Kidney tubule cell (primary cell): ENCODE measurements around the gene LRRC56.
A peak's percentile ranks its signal among the peaks of the same experiment; 100 is the strongest.

Experiments used
- DNase-seq: peaks from one replicate; pipeline ENCODE4 v3.0.0-alpha.2; 2018; ENCODE audit warnings: low spot score

The LRRC56 gene

DNA sequence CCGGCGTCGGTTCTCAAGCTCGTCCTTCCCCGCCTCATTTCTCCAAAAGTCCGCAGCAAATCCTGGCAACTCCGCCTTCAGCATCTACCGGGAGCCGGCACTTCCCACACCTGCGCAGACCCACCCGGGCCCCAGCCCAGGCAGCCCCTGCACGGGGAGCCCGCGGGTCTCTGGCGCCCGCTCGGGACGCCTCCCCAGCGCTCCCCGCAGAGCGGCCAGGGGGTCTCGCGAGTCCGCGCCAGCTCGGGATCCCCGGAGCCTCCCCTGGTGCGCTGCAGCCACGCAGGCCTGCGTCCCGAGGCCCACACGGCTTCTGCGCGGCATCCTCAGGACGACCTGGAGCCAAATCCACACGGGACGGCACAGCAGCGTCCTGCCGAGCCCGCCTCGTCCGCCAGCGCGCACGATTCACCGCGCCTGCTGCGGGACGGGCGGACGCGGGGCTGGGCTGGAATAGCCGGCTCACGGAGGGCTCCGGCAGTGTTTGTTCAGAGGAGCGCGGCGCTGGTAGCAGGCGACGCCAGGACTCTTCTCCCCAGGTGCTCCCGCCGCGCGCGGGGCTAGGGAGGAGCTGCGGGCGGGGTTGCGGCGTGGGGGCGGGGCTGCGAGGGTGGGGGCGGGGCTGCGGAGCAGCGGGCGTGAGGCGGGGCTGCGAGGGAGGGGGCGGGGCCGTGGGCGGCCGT, 38.1 kb downstream of the LRRC56 start:
- peak; percentile 78 for DNase-seq

DNA sequence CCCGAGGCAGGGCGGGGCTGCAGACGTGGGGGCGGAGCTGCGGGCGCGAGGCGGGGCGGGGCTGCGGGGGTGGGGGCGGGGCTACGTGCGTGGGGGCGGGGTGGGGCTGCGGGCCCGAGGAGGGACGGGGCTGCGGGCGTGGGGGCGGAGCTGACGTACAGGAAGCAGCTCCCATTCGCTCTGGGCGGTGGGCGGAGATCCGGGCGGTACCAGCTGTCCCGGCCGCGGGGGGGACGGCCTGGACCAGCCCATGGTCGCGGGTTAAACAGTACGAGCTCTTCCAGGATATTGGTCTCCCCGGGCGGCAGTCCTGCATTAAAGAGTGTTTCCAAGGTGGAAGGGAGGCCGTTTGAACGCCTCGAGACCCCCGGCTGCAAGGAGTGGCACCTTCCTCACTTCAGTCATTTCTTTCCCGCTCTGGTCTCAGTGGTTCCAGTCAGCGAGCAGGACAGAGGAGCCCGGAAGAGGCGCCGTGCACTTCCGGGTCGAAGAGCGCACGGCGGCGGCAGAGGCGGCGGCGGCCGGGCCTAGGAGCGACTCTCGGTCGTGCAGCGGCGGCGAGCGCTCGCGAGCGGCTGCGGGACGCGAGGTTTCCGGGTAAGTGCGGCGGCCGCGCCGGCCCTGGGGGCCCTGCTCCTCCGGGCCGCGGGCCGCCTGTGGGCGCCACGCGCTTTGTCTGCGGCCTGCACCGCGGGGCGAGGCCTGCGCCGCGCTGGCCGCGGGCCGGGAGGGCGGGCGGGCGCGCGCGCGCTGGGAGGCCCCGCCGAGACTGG, 38.9 kb downstream of the LRRC56 start, which contains the start of gene PHRF1:
Gene PHRF1, plus strand, starts transcription at position 475 of the 773 bp plus-strand sequence. CDS start 5,043 bp downstream, outside the sequence.
- DNase-seq, result peak; percentile 94

DNA sequence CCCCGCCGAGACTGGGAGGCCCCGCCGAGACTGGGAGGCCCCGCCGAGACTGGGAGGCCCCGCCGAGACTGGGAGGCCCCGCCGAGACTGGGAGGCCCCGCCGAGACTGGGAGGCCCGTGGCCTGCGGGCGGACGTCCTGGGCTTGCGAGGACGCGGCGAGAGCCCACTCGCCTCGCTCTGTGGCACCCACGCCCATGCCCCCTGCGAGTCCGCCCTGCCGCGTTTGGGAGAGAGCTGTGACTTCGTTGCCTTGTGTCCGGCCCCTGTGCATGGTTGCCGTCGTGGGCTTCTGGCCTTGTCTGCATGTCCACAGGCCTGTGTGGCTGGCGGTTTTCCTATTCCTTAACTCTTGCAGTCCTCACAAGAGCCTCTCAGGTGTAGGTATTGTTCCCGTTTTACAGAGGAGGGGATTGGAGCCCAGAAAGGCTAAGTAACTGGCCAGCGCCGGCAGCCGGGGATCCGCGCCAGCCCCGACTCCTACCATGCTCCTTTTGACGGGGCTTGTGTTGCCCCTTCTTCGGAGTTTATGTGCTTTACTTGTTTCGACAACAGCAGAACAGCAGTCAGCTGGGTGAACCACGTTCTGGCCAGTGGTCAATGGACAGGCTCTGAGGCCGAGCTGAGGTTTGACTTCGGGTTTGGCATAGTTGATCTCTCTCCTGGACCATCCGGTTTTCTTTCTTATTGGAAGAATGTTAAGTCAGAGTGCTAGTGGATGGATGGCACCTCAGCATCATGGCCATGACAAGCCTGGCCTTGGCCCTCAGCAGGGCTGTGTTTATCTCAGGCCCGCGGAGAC, 39.7 kb downstream of the LRRC56 start:
- peak; percentile 10 for DNase-seq

DNA sequence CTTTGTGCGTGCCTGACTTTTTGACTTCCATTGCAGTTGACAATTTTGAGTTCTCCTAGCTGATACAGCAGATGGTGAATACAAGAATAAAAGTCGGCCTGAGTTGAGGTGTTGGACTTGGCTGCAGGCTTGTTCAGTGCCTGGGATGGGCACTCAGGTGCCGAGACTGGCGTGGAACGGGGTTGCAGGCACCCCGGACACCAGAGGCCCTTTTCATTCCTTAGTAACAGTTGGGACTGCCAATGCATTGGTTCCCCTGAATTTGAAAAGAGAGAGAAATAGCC, 40.2 kb downstream of the LRRC56 start:
- DNase-seq, result no peak

DNA sequence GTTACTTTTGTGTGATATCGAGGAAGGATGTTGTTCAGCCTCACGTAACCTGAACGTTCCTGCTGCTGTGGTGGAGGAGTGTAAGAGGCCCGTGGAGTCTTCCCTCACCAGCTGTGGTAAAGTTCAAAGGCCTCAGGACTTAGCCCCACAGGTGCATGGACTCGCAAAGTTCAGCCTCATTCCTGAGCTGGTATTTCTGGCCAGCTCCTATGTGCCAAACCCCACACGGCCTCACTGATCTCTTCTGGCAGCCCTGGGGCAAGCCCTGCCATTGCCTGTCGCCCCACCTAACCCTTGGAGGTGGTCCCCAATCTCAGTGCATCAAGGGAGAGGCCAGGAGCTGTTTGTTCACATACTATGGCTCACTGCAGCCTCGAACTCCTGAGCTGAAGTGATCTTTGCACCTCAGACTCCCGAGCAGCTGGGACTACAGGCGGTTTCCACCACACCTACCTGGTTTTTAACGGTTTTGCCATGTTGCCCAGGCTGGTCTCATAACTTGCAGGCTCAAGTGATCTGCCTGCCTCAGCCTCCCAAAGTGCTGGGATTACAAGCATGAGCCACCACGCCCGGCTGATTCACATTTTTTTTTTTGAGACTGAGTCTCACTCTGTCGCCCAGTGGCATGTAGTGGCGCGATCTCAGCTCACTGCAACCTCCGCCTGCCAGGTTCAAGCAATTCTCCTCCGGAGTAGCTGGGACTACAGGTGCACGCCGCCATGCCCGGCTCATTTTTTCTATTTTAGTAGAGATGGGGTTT, 41.1 kb downstream of the LRRC56 start:
- peak; percentile 43 for DNase-seq

DNA sequence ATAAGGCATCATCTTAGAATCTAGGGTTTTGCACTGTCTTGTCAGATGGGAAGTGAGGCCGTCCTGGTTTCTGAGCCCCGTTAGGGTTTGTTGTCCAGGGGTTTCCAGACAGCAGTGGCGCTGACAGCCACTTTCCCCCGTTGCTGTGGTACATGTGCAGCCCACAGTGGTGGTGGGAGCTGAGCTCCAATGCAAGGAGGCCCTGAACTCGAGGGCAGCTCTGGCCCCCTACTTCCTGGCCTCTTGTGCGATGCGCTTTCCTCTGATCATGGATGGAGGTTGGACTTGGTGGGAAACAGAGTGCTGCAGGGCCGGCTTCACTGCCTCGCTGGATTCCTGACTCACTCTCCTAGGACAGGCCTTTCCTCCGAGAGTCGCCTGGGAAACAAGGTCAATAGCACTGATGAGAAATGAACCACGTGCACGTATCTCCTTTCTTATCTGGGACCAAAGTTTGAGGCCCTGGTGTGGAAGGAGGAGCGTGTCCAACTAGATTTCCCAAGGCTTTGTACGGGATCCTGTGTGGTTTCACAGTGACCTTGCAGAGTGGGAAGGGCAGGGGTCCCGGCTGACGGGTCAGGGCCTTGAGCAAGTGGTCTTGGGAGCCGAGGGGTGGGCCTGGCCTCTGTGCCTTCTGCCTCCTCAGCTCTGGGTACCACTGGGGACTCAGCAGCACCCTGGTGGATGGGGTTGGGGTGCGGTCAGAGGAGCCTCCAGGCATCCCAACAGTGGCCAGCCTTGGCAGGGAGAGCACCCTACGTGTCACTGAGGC, 42.7 kb downstream of the LRRC56 start:
- peak; percentile 53 for DNase-seq

DNA sequence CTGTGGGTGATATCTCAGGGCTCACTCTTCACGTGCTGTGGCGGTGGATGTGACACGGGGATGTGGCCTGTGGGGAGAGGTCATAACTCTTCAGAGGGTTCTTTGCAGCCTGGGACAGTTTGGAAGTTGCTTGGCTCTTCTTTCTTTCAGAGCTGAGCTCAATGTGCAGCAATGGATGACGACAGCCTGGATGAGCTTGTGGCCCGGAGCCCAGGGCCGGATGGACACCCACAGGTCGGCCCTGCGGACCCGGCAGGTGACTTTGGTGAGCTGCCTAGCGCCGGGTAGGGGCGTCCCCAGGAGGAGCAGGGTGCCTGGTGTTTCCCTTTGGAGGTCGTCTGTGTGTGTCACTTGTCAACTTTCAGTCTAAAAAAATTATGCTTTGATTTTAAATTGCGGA, 44.0 kb downstream of the LRRC56 start:
- DNase-seq, result no peak

DNA sequence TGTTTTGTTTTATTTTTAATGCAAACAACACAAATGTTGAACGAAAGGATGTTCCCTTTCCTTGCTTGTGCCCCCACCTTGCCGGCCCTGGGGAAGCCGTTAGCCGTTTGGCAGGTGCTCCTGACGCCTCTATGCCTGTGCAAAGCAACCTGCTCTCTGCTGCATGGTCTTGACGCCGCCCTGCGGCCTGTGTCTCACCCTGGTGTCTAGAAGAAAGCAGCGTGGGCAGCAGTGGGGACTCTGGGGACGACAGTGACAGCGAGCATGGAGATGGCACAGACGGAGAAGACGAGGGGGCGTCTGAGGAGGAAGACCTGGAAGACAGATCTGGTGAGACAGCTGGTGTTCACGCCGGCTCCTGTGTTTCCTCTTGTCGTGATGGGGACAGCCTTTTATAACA, 44.4 kb downstream of the LRRC56 start:
- no peak for DNase-seq

DNA sequence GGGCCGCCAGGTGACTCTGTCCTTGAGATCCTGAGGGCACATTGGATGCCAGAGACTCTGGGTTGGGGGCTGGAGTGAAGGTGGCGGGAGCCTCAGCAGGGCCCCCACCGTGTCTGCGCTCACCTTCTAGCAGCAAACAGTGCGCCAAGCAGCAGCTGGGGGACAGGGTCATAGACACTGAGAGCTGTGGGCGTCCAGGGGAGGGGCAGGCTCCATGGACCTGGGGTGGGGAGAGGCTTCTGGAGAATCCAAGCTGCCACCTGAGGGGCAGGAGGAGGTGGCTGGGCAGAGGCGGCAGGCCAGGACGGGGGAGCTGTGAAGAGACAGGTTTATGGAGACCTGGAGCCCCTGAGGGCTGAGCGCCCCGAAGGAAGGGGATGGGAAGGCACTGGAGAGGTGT, 47.0 kb downstream of the LRRC56 start:
- DNase-seq, result no peak

DNA sequence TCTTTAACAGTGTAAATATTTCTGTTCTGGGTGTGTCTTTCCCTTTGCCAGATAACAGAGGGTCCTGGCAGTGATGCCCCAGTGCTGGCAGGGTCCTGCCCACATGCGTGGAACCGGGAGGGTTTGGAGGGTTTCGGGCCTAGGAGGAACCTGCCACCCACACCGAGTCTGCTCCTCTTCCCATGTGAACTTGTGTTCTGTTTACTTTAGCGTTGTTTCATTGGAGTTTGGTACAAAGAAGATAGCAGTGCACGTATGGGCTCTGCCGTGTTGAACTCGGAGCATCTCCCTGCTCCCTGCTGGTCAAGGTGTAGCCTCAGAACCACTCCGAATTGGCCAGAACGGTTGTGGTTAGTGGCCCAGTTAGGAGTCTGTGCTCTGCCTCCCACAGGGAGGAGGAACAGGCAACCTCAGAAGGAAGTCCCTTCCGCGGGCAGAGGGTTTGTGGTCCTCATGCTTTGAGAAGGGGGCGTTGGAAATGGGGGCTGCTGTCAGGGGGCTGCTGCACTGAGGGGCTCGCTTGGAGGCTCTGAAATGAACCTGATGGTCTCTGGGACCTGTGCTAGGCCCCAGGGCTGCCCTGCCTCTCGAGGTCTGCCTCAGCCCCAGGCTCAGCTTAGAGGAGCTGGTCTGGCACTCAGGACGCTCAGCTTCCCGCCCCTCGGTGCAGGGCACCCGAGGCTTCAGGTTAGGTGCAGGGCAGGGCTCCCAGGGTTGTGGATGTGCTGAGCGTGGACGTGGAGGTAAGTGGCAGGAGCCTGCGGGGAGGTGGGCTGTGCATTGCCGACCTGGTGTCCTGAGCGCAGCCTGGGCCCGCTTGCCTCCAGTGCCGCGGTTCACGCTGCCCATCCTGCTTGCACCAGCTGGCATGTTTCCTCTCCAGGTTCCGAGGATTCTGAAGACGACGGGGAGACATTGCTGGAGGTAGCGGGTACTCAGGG, 49.3 kb downstream of the LRRC56 start:
- no peak for DNase-seq

DNA sequence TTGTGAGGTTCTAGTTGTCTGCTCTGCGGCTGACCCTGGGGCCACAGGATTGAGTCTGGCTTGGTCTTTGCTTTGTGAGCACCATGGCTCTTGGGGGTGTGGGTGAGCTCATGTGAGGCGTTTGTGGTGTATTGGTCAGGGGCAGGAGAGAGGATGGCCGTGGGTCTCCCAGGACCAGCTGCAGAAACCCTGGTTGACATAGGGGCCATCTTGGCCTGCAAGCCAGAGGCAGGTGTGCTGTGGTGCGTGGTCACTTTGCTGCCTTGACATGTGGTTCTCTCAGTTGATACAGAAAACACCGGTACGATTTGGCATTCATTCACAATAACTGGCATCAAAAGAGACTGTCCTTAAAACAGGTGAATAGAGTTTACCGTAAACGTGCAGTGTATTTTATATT, 50.2 kb downstream of the LRRC56 start:
- no peak for DNase-seq

DNA sequence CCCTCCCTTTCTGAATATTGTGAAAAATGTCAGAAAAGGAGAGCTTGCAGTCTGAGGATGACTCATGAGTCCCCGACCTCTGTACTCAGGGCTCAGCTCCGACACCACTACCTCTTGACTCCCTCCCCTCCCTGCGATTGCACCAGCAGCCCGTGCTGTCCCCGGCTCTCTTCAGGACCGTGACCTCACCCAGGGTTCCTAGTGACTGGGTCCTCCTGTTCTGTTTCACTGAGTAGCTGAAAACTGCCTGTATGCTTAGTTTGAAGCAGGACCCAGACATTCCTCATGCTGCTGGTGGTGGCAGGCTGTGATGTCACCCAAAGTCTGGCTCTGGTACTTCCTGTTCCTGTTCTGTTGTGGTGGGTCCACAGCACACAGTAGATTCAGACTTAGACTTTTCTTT, 50.7 kb downstream of the LRRC56 start:
- peak; percentile 91 for DNase-seq

DNA sequence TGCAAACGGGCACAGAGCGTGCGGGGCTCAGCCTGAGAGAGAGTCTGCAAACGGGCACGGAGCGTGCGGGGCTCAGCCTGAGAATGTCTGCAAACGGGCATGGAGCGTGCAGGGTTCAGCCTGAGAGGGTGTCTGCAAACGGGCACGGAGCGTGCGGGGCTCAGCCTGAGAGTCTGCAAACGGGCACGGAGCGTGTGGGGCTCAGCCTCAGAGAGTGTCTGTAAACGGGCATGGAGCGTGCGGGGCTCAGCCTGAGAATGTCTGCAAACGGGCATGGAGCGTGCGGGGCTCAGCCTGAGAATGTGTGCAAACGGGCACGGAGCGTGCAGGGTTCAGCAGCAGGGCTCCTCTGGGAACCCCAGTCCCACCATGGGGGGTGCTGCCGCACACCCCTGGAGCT, 52.5 kb downstream of the LRRC56 start:
- no peak for DNase-seq

DNA sequence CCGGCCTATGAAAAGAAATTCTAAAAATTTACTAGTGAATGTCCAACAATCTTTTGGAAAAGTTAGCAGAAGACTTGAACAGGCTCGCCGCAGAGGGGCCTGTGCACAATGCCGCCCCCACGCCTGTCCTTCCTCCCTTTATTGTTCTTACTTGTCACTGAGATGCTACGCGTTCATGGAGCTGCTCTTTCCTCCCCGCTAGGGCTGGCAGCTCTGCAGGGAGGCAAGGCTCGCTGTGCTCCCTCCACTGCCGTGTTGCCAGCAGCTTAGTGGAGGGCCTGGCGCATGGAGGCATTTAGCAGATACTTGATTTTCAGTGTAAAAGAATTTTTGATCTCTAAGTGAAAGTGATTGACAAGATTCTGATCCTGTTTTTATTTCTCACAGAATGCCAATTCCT, 53.7 kb downstream of the LRRC56 start:
- no peak for DNase-seq

DNA sequence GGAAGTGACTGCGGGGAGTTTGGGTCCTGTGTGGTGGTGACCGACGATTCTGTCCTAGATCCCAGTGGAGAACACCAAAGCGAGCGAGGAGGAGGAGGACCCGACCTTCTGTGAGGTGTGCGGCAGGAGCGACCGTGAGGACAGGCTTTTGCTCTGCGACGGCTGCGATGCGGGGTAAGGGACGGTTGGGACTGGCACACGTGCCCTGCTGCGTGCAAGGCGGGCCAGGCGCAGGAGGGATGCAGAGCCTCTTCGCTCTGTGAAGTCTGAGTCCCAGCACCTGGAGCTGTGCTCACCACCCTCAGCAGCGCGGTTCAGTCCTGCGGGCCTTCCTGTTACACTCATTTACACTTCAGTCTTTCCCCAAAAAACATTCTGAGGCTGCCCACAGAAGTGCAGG, 55.2 kb downstream of the LRRC56 start:
- no peak for DNase-seq

DNA sequence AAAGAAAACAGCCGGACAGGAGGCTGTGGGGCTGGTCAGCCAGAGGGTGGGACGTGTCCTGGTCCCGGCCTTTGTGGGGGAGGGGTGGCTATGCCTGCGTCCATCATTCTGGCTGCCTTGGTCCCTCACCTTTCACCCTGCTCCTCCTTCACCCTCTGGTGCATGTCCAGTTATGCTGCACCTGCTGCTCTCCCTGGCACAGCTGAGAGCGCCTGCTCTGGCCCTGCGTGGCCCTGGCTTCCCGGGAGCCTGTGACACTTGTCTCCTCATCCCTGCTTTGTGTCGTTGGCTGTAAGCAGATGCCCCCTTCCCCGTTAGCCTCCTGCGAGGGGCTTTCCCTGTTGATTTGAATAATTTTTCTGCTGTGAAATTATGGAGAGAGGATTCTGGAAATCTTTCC, 55.6 kb downstream of the LRRC56 start:
- DNase-seq, result no peak

DNA sequence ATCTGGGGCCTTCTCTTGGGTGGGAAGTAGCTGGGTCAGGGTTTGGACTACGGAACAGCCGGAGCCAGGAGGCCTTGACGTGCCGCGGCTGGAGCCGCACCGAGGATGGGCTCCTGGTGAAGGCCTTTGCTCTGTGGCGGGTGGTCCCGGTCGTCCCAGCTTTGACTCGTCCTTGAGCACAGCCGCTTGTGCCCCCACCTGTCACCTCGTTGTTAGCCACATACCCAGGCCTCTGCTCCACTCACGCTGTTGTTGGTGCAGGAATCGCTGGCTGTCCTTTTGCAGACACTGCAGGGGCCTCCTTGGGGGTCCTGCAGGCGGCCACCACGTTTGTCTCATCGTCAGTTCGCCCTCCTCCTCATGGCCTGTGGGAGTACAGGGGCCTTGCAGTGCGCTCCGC, 56.0 kb downstream of the LRRC56 start:
- DNase-seq, result no peak

DNA sequence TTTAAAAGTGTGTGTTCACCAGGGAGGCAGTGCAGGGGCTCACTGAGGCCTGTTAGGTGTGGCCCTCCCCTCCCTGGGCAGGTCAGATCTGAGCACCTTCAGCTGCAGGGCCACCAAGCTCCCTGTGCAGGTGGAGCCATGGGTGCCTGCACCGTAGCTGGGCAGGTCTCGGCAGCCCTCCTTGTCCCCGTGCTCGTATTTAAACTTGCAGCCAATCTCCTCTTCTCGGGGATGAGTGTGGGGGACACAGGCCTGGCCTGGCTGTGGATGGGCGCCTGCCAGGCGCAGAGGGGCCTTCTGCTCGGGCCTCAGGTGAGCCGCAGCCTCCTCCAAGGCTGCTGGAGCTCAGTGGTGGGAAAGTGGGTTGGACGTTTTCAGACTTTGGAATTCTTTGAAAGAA, 58.1 kb downstream of the LRRC56 start:
- DNase-seq, result no peak

DNA sequence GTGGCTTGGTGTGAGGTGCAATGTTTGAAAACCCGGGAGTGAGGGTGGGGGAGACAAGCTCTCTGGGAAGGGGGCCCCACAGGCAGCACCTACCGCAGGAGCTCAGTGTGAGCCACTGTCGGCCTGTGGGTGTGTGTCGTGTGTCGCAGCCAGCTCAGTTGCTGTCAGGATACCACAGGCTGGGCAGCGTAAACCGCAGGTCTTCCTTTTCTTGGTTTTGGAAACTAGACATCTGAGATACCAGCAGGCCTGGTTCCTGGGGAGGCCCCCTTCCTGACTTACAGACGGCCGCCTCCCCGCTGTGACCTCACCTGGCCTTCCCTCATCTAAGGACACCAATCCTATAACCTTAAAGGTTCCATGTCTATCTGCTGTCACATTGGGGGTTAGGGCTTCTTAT, 59.0 kb downstream of the LRRC56 start:
- DNase-seq, result no peak

DNA sequence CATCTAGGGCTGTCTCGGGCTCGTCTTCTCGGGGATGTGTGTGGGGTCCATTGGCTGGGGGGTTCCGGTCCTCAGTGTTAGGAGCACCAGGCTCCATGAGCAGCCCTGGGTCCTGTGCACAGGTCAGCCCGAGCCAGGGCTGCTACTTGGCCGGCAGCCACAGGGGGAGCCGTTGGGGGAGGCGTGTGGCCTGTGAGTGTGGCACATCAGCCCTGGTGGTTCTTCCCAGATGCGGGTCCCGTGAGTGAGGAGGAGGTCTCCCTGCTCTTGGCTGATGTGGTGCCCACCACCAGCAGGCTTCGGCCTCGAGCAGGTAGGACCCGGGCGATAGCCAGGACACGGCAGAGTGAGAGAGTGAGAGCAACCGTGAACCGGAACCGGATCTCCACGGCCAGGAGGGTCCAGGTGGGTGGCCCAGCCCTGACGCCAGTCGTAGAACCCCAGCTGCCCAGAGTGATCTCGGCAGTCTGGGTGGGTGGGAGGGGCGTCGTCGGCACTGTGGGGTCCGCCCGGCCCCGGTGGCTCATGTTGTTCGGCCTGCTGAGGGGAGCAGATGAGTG, 59.9 kb downstream of the LRRC56 start:
- no peak for DNase-seq
